Keratinocyte (primary cell): Measurements from ENCODE around the gene ENKUR. TPM values are rescaled to one million over a fixed set of nuclear protein-coding genes. Genes with fewer than 3 reads are reported as not detected.
A peak's percentile ranks its signal among the peaks of the same experiment; 100 is the strongest.

Experiments used
- DNase-seq: peaks from one replicate; pipeline ENCODE4 v3.0.0-alpha.2; 2011; ENCODE audit warnings: low read depth, missing footprints, low spot score
- FAIRE-seq: peaks from 2 replicates; lab custom pipeline; 2011; peaks lifted over from hg19 to GRCh38; lab: Jason Lieb, UNC
- H2AFZ ChIP-seq: 2 replicates; pipeline ENCODE4 v1.6.0; 2012; ENCODE audit warnings: low read length, control low read depth, inconsistent platforms; ENCODE audit not compliant: control insufficient read depth
- H3K27ac ChIP-seq: 2 replicates; pipeline ENCODE4 v1.5.1; 2011; ENCODE audit warnings: low read length; ENCODE audit not compliant: control insufficient read depth, insufficient read depth
- H3K27me3 ChIP-seq: 3 replicates; pipeline ENCODE4 v1.6.0; 2011; ENCODE audit warnings: low read length; ENCODE audit not compliant: control insufficient read depth, insufficient read depth; ENCODE audit errors: extremely low read depth
- H3K36me3 ChIP-seq, 2 experiments: 2 replicates in 1 of 2; 3 replicates in 1 of 2; pipeline ENCODE4 v1.5.1; 2011; ENCODE audit warnings: low read length in 2 of 2, mild to moderate bottlenecking in 1 of 2; ENCODE audit not compliant: control insufficient read depth in 2 of 2, insufficient read depth in 2 of 2; ENCODE audit errors: extremely low read depth in 1 of 2
- H3K4me1 ChIP-seq: 3 replicates; pipeline ENCODE4 v1.5.1; 2011; ENCODE audit warnings: low read length; ENCODE audit not compliant: control insufficient read depth, insufficient read depth; ENCODE audit errors: extremely low read depth
- H3K4me2 ChIP-seq: 3 replicates; pipeline ENCODE4 v1.6.0; 2011; ENCODE audit warnings: low read depth, low read length; ENCODE audit not compliant: control insufficient read depth, insufficient read depth; ENCODE audit errors: extremely low read depth
- H3K4me3 ChIP-seq, 3 experiments: fragments of 200-600 bp in 1 of 3; sonication (generic) in 1 of 3; 2 replicates in 2 of 3; 3 replicates in 1 of 3; pipeline ENCODE4 v1.5.1; 2011 to 2016; ENCODE audit warnings: low read length in 3 of 3, mild to moderate bottlenecking in 3 of 3, control low read depth in 2 of 3, inconsistent platforms in 1 of 3, low read depth in 1 of 3, mixed read lengths in 1 of 3, mixed run types in 1 of 3, moderate library complexity in 1 of 3; ENCODE audit not compliant: control insufficient read depth in 2 of 3, insufficient read depth in 2 of 3; ENCODE audit errors: extremely low read depth in 1 of 3
- H3K79me2 ChIP-seq: 2 replicates; pipeline ENCODE4 v1.6.0; 2012; ENCODE audit warnings: low read length; ENCODE audit not compliant: control insufficient read depth, insufficient read depth
- H3K9ac ChIP-seq: 3 replicates; pipeline ENCODE4 v1.6.0; 2011; ENCODE audit warnings: low read length; ENCODE audit not compliant: control insufficient read depth, insufficient read depth; ENCODE audit errors: extremely low read depth
- H3K9me1 ChIP-seq: 3 replicates; pipeline ENCODE4 v1.6.0; 2011; ENCODE audit warnings: low read length; ENCODE audit not compliant: control insufficient read depth, insufficient read depth; ENCODE audit errors: extremely low read depth
- H3K9me3 ChIP-seq: 2 replicates; pipeline ENCODE4 v1.5.1; 2012; ENCODE audit warnings: low read depth, low read length; ENCODE audit not compliant: control insufficient read depth
- H4K20me1 ChIP-seq: 3 replicates; pipeline ENCODE4 v1.6.0; 2011; ENCODE audit warnings: low read length; ENCODE audit not compliant: control insufficient read depth, insufficient read depth; ENCODE audit errors: extremely low read depth
- CTCF ChIP-seq, 3 experiments: IDR thresholded peaks in 1 of 3; conservative IDR thresholded peaks in 1 of 3; optimal IDR thresholded peaks in 1 of 3; 2 replicates in 2 of 3; 3 replicates in 1 of 3; pipeline versions ENCODE3 to v1.5.1; 2011; ENCODE audit warnings: low read length in 3 of 3, mild to moderate bottlenecking in 3 of 3, moderate library complexity in 2 of 3, control low read depth in 1 of 3, inconsistent platforms in 1 of 3; ENCODE audit not compliant: insufficient read depth in 2 of 3; ENCODE audit errors: extremely low read depth in 1 of 3
- EZH2 ChIP-seq: IDR thresholded peaks from one replicate; pipeline ENCODE4 v1.6.1; 2012; ENCODE audit warnings: inconsistent platforms, mild to moderate bottlenecking, low read length, moderate library complexity
- dilution Hi-C: fragments of 300-500 bp; cut with MboI; formaldehyde crosslinking; loops from one replicate; pipeline ENCODE4 v1.7.0; 2020; ENCODE audit warnings: low sequenced_read_pairs; ENCODE audit not compliant: extremely low pct_ligation_motif_present
- polyA plus RNA-seq, 5 experiments: library from polyadenylated mRNA; depleted of rRNA in 3 of 5; stranded (reverse) in 3 of 5; stranded (forward) in 1 of 5; unstranded in 1 of 5; fragments of >200 nt; gene quantifications; 1 replicate in 1 of 5; 2 replicates in 3 of 5; 3 replicates in 1 of 5; pipeline versions ENCODE4 v1.2.1 to v1.2.3, GENCODE V29; 2011 to 2012; ENCODE audit warnings: missing spikeins in 2 of 5, low read depth in 1 of 5, low replicate concordance in 1 of 5

The ENKUR gene
- polyA plus RNA-seq, 1 donor (not counting 4 experiments of a cell fraction or from before 2014, with no cell fraction given), result 0.03 TPM

GRCh38 chr10:25036381-25036780, 20.4 kb upstream of the ENKUR start:
- no peak for TF ChIP-seq CTCF (optimal IDR thresholded peaks at IDR 0.05 in 1 of 3, IDR thresholded peaks at IDR 0.05 in 1 of 3, conservative IDR thresholded peaks at IDR 0.05 in 1 of 3; ENCODE audit: extremely low read depth in 1 of 3, insufficient read depth in 2 of 3, low read length in 3 of 3)
- TF ChIP-seq EZH2, result no peak
- no peaks in the 10 kb centered on the region for H3K4me1 ChIP-seq
- H3K27me3 ChIP-seq, result no peaks in the 10 kb centered on the region
- no peaks in the 10 kb centered on the region for H3K36me3 ChIP-seq
- no peak overlapping the region for H3K27ac ChIP-seq
- FAIRE-seq (no peak), DNase-seq (no peak)
- no peaks in the 10 kb centered on the region for H3K79me2 ChIP-seq
- H3K9me1 ChIP-seq, result no peaks in the 10 kb centered on the region
- no peak overlapping the region for H3K4me3 ChIP-seq
- no peak overlapping the region for H2AFZ ChIP-seq
- H4K20me1 ChIP-seq, result no peaks in the 10 kb centered on the region
- dilution Hi-C loops, result no loop called here
- H3K4me2 ChIP-seq, result no peak overlapping the region
- no peak overlapping the region for H3K9ac ChIP-seq
- H3K9me3 ChIP-seq, result no peaks in the 10 kb centered on the region

GRCh38 chr10:25029519-25029918, 13.6 kb upstream of the ENKUR start:
- DNase-seq (no peak), FAIRE-seq (peak; percentile 23)
- H3K4me2 ChIP-seq, result no peak overlapping the region
- no peaks in the 10 kb centered on the region for H3K79me2 ChIP-seq
- no peaks in the 10 kb centered on the region for H3K9me3 ChIP-seq
- H3K9me1 ChIP-seq, result no peaks in the 10 kb centered on the region
- TF ChIP-seq EZH2 (no peak), CTCF (optimal IDR thresholded peaks at IDR 0.05 in 1 of 3, IDR thresholded peaks at IDR 0.05 in 1 of 3, conservative IDR thresholded peaks at IDR 0.05 in 1 of 3; ENCODE audit: extremely low read depth in 1 of 3, insufficient read depth in 2 of 3, low read length in 3 of 3) (no peak)
- H2AFZ ChIP-seq, result no peak overlapping the region
- H3K36me3 ChIP-seq, result no peaks in the 10 kb centered on the region
- no peak overlapping the region for H3K27ac ChIP-seq
- H3K4me3 ChIP-seq, result no peak overlapping the region
- H3K27me3 ChIP-seq, result no peaks in the 10 kb centered on the region
- H3K4me1 ChIP-seq, result no peaks in the 10 kb centered on the region
- dilution Hi-C loops, result no loop called here
- H4K20me1 ChIP-seq, result no peaks in the 10 kb centered on the region
- no peak overlapping the region for H3K9ac ChIP-seq
